DMS53 treated with DMSO at 0.1 percent for 48 hours (cell line): ENCODE results near the gene FRMD4B.
A peak's percentile ranks its signal among the peaks of the same experiment; 100 is the strongest.

Experiments
- DNase-seq: peaks from one replicate; lab custom pipeline; 2025; ENCODE audit not compliant: unreplicated experiment; lab: John Stamatoyannopoulos, UW

FRMD4B gene

GRCh38 chr3:69385723-69386555 lies at the start of gene FRMD4B:
Gene FRMD4B (minus strand): TSS chr3:69386088. CDS start chr3:69385989, 99 bp downstream.
- no peak for DNase-seq

GRCh38 chr3:69433969-69434325 lies 48.1 kb upstream of the FRMD4B start:
- peak; percentile 38 for DNase-seq

GRCh38 chr3:69433121-69433968 lies 47.5 kb upstream of the FRMD4B start:
- DNase-seq, result no peak

- no peak for DNase-seq
These were observed 42.9 kb upstream of the FRMD4B start for GRCh38 chr3:69428657-69429255.

- DNase-seq, result no peak
These were observed 41.0 kb upstream of the FRMD4B start for GRCh38 chr3:69426967-69427304.

- no peak for DNase-seq
These were observed 40.5 kb upstream of the FRMD4B start for GRCh38 chr3:69426291-69426966.

GRCh38 chr3:69425249-69425648 lies 39.4 kb upstream of the FRMD4B start:
- DNase-seq, result no peak

GRCh38 chr3:69423463-69424155 lies 37.7 kb upstream of the FRMD4B start:
- no peak for DNase-seq

GRCh38 chr3:69422751-69423150 lies 36.9 kb upstream of the FRMD4B start:
- no peak for DNase-seq

GRCh38 chr3:69420781-69421520 lies 35.1 kb upstream of the FRMD4B start:
- DNase-seq, result no peak

GRCh38 chr3:69419276-69419675 lies 33.4 kb upstream of the FRMD4B start:
- no peak for DNase-seq

- DNase-seq, result no peak
These were observed 31.7 kb upstream of the FRMD4B start for GRCh38 chr3:69417541-69418078.

GRCh38 chr3:69413551-69414207 lies 27.8 kb upstream of the FRMD4B start:
- no peak for DNase-seq

- no peak for DNase-seq
These were observed 25.5 kb upstream of the FRMD4B start for GRCh38 chr3:69411346-69411745.

- peak; percentile 5 for DNase-seq
These were observed 24.4 kb upstream of the FRMD4B start for GRCh38 chr3:69410301-69410700.

- no peak for DNase-seq
These were observed 23.9 kb upstream of the FRMD4B start for GRCh38 chr3:69409831-69410230.

GRCh38 chr3:69409011-69409410 lies 23.1 kb upstream of the FRMD4B start:
- DNase-seq, result no peak

- no peak for DNase-seq
These were observed 22.7 kb upstream of the FRMD4B start for GRCh38 chr3:69408542-69408941.

- no peak for DNase-seq
These were observed 22.0 kb upstream of the FRMD4B start for GRCh38 chr3:69407908-69408307.
